ENCODE data around the gene AKT2. TPM values are rescaled to one million over a fixed set of nuclear protein-coding genes. Genes with fewer than 3 reads are reported as not detected.
A peak's percentile ranks its signal among the peaks of the same experiment; 100 is the strongest.

Gene AKT2
- total RNA-seq, 1 donor from 2014 or later = 103 TPM

DNA sequence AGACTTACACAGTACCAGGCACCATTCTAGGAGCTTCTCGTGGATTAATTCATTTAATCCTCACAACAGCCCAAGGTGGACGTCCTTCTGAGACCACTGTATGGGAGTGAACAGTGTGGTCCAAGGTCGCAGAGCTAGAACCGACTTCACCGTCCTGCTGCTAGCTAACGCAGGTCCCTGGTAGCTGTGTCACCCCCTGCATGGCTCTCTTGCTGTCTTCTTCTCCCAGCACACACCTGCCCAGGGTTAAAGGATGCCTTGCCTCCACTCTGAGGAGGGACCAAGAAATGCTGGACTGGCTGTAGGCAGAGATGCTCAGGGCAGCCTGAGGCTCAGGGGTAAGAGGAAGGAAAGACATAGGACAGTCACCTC lies 3.0 kb downstream of the AKT2 start:
- no peaks in the 10 kb centered on the region for H3K27me3 ChIP-seq
- intact Hi-C loops (cut with DNase I) = no loop called here
- no peaks in the 10 kb centered on the region for H3K36me3 ChIP-seq
- TF ChIP-seq CTCF (IDR thresholded peaks at IDR 0.05) = no peak
- ATAC-seq (no peak), DNase-seq (no peak)
- H3K27ac ChIP-seq = no peak overlapping the region
- peaks cover 57% of the 10 kb centered on the region for H3K4me1 ChIP-seq
- H3K9me3 ChIP-seq = no peaks in the 10 kb centered on the region
- no peak overlapping the region for H3K4me3 ChIP-seq

DNA sequence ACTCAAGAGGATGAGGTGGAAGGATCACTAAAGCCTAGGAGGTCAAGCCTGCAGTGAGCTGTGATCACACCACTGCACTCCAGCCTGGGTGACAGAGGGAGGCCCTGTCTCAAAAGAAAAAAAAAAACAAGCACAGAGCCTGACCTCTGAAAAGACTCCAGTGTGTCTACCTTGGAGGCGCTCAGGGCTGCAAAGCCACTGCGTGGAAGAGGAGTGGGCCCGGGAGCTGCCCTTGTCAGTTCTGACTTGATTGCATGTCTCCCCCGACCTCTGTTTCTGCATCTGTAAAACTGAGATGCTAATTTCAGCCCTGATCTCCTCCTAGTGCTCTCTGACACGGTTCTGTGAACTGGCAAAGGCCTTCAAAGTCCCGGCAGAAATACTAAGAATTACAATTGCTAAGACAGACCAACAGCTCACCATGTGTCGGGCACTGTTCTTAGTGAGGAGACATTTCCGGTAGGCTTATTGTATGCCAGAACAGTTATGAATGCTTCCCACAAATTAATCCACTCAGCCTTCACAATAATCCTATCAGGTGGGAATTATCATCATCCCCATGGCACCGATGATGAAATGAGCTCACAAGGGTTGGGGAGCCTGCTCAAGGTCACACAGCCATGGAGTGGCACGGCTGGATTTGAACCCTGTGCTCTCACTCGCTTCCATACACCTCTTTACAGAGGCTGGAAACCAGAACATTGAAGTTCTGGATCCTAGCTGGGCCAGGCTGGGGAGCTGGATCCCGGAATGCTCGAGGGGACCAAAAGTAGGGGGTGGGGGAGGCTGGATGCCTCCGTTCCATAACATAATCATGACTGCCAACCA lies 3.5 kb downstream of the AKT2 start:
- Histone ChIP-seq H3K27ac (no peak overlapping the region), H3K36me3 (no peaks in the 10 kb centered on the region), H3K4me1 (peaks cover 57% of the 10 kb centered on the region), H3K27me3 (no peaks in the 10 kb centered on the region), H3K4me3 (no peak overlapping the region), H3K9me3 (no peaks in the 10 kb centered on the region)
- no peak for ATAC-seq
- TF ChIP-seq CTCF (IDR thresholded peaks at IDR 0.05) = no peak
- DNase-seq = no peak
- intact Hi-C loops (cut with DNase I) = no loop called here

GRCh38 chr19:40280608-40281221 lies 4.4 kb downstream of the AKT2 start:
- DNase-seq (no peak), ATAC-seq (peak; percentile 18)
- Histone ChIP-seq H3K36me3 (no peaks in the 10 kb centered on the region), H3K27me3 (no peaks in the 10 kb centered on the region), H3K9me3 (no peaks in the 10 kb centered on the region), H3K27ac (no peak overlapping the region), H3K4me3 (no peak overlapping the region), H3K4me1 (peaks cover 51% of the 10 kb centered on the region)
- intact Hi-C loops (cut with DNase I) = no loop called here
- no peak for TF ChIP-seq CTCF (IDR thresholded peaks at IDR 0.05)

GRCh38 chr19:40279761-40280607 lies 5.2 kb downstream of the AKT2 start:
- intact Hi-C loops (cut with DNase I) = no loop called here
- H3K4me3 ChIP-seq = no peak overlapping the region

More at GRCh38 chr19:40279761-40280607, 5.2 kb downstream of the AKT2 start:
- Histone ChIP-seq H3K4me1 (peaks cover 54% of the 10 kb centered on the region), H3K27ac (peak overlapping the region; percentile 30), H3K9me3 (no peaks in the 10 kb centered on the region), H3K36me3 (no peaks in the 10 kb centered on the region), H3K27me3 (no peaks in the 10 kb centered on the region)
- no peak for DNase-seq
- TF ChIP-seq CTCF (IDR thresholded peaks at IDR 0.05) = no peak
- no peak for ATAC-seq
